HG02943 (cell line): ENCODE data around the gene POLE2.
A peak's percentile ranks its signal among the peaks of the same experiment; 100 is the strongest.
"Not testable (repeated sequence)": the region's sequence is repeated elsewhere in the genome, so short reads cannot be mapped to it uniquely, and the experiment has no call there.

Experiments used
- ATAC-seq: cut with Tn5 transposase; IDR thresholded peaks from one replicate; pipeline ENCODE4 v1.9.1; 2021; ENCODE audit warnings: mild to moderate bottlenecking, low read depth, moderate library complexity; ENCODE audit not compliant: unreplicated experiment

POLE2 gene

GRCh38 chr14:49687942-49688700 is at the start of gene POLE2:
TSS of gene POLE2 (minus strand) at chr14:49688214. CDS start at chr14:49688203, 11 bp downstream.
- peak; percentile 84 for ATAC-seq

- ATAC-seq, result not testable (repeated sequence)
Observed at GRCh38 chr14:49735669-49736068, 47.7 kb upstream of the POLE2 start.

DNA sequence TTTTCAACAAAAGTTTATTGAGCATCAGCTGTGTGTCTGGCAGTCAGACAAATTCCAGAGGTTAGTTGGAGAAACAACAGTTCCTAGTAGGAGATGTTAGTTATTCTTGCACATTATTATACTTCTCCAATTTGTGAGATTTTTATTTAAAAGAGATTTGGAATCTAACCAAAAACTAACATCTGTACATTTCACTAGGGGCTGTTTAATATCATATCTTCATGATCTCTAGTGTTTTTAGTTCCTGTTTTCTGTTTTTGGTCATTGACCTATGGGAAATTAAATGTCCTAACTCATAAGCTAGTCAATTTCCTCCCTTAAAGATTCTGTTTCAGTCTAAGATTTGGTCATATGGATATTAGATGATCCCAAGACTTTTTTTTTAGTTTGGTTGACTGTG is 45.8 kb upstream of the POLE2 start:
- no peak for ATAC-seq

DNA sequence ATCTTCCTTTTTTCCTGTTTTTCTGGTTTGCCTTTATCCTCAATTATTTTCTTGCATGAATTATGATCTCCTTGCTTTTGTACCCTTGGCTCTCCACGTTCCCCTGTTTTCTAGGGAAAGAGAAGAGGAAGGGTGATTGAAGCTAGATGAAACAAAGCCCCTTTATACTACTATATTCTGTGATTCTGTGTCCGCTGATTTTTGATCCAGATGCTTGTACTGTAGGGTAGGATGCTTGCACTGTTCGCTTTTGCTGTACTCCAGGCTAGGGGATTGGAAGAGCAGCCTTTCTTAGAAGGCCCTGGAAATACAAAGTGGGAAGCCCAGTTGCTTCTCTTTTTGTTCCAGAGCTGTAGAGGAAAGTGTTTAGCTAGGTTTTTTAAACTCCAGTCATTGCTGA is 44.9 kb upstream of the POLE2 start:
- no peak for ATAC-seq

- ATAC-seq, result no peak
Observed at GRCh38 chr14:49727171-49727570, 39.2 kb upstream of the POLE2 start.

DNA sequence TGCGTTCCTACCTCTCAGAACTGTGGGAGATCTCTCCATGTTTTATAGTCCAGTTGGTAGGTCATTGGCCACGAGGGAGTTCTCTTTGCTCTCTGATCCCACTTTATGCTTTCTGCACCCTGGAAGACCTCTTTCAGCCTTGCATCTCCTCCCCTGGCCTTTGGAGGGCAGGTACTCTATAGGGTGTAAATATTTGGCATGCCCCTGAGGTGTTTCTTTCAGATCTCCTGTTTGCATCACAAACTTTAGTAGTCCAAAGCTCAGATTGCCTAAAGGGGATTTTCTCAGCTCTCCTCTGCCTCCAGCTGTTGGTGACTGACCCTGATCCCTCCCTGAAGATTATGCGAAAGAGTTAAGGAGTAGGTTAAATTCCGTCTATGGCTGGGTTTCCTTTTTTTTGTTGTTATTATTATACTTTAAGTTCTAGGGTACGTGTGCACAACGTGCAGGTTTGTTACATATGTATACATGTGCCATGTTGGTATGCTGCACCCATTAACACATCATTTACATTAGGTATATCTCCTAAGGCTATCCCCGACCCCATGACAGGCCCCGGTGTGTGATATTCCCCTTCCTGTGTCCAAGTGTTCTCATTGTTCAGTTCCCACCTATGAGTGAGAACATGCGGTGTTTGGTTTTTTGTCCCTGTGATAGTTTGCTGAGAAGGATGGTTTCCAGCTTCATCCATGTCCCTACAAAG is 33.9 kb upstream of the POLE2 start:
- not testable (repeated sequence) for ATAC-seq

DNA sequence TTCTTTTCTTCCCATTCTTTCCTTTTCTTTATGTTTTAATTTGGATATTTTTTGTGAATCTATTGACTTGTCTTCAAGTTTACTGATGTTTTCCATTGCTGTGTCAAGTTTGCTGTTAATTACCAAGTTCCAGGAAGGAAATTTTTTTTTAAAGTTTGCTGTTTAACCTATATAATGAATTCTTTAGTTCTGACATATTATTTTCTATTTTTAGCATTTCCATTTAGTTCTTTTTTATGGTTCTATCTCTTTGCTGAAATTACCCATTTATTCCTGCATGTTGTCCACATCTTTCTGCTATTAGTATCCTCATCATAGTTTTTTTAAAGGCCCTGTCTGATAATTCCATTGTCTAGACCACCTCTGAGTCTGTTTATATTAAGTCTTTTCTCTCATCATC is 32.7 kb upstream of the POLE2 start:
- no peak for ATAC-seq

GRCh38 chr14:49710993-49711392 is 23.0 kb upstream of the POLE2 start:
- not testable (repeated sequence) for ATAC-seq

- ATAC-seq, result not testable (repeated sequence)
Observed at GRCh38 chr14:49704471-49704870, 16.5 kb upstream of the POLE2 start.

- ATAC-seq, result no peak
Observed at GRCh38 chr14:49703965-49704364, 16.0 kb upstream of the POLE2 start.

- no peak for ATAC-seq
Observed at GRCh38 chr14:49702725-49703124, 14.7 kb upstream of the POLE2 start.

DNA sequence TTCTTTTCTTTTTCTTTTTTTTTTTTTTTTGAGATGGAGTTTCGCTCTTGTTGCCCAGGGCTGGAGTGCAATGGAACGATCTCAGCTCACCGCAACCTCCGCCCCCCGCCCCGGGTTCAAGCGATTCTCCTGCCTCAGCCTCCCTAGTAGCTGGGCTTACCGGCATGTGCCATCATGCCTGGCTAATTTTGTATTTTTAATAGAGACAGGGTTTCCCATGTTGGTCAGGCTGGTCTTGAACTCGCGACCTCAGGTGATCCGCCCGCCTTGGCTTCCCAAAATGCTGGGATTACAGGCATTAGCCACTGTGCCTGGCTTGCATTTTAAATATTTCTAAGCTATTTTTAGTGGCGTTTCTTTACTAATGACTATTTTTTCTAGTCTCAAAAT is 5.7 kb upstream of the POLE2 start:
- ATAC-seq, result not testable (repeated sequence)

DNA sequence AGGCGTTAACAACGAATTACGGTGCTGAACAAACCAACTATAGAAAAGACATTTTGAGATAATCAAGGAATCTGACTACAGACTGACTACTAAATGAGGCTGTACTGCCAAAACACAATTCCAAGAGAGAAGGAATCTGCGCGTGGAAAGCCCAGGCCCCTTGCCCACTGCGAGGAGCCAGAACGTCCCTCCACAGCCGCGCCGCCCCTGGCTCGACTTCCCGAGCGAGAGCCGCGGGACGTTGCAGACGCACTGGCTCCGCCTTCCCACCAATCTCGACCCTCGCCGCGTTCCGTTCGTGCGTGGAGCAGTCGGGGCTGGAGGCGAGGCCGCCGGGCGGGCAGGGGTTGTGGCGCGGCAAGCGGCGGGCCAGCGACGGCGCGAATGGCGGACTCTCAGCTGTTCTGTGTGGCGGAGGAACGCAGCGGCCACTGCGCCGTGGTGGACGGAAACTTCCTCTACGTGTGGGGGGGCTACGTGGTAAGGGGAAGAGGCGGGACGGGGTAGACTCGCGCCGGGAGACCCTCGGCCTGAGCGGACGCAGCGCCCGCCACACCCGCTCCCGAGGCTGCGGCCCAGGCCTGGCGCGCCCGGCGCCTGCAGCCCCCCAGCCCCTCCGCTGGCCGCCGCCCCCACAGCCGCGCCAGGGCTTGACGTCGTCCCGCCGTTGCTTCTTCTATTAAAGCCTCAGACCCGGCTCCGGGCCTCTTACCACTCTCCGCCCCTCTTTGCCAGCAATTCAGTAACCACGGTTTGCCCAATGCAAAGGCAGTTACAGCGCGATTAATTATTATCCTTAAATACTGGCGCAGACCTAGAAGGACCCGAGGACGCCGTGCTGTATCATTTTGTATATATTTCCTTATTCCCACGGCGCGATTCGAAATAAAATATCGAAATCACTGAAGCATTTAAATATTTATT is 5.1 kb upstream of the POLE2 start, which contains the start of gene KLHDC1:
Gene KLHDC1, plus strand, starts transcription at position 310 of the 924 bp plus-strand sequence. Its CDS starts 75 bp downstream, at position 385.
- ATAC-seq, result peak; percentile 81

DNA sequence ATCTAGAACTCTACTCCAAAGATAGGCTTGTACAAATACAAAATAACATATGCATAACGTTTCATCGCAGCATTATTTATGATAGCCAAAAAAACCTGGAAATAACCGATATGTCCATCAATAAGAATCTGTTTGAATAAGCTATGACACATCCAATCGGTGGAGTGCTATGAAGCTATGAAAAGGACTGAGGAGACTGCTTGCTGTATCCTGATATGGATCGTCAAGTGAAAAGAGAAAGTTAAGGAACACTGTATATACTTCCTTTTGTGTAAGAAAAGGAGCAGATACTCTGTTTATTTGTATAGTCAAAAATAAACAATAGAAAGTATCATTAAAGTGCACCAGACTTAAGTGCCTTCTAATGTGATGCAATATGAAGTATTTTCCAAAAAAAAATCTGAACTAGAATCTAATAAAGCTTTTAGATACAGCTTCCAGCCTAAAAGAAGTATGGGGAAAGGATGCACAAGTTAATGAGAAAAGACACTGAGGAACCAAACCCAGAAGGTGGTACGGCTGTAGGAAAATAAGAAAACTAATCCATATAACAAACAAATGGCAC is 4.3 kb upstream of the POLE2 start:
- no peak for ATAC-seq

DNA sequence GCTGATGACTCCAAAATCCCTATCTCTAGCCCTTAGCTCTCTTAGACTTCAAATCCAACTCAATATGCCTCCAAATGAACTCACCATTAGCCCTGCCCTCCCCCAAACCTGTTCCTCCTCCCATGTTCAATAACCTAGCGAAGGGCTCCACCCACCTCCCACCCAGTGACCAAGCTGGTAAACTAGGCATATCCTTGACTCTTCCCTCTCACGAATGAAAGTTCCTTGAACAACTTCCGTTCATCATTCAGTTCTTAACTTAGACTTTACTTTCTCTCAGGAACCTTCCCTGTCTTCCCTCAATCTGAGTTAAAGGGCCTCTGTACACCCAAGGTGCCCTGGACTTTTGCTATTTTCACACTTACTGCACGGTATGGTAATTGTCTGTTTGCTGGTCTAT is 3.0 kb upstream of the POLE2 start:
- ATAC-seq, result no peak

- ATAC-seq, result no peak
Observed at GRCh38 chr14:49688701-49689030, 652 bp upstream of the POLE2 start.

DNA sequence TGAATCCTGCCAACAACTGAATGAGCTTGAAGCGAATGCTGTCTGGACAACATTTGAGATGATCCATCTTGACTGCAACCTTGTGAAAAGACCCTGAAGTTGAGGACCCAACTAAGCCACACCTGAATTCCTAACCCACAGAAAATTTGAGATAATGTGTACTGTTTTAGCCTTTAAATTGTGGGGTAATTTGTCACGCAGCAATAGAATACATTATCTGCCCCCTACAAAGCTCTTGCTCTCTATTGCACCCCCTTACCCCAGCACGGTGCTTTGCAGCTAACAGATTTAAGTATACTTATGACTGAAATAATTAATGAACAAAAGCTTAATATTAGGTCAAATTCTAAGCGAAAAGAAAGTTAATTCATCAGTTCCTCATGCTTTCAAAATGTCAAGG is 1.6 kb downstream of the POLE2 start:
- no peak for ATAC-seq

GRCh38 chr14:49679271-49679670 is 8.7 kb downstream of the POLE2 start:
- ATAC-seq, result no peak

DNA sequence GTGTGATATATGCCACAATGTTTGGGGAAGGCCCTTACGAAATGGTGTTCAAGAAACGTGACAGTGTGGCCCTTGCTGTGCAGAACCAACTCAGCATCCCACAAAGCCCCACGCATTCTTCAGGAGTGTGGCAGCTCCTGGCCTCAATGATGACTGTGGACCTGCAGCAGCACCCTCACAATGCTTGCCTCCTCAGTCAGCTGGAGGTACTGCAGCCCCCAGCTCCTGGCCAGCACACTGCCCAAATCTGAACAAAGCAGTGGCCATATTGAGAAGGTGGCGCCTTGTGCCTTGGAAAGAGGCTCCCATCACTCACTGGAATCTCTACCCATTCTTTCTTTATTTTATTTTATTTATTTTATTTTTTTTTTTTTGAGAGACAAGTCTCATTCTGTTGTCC is 10.4 kb downstream of the POLE2 start:
- no peak for ATAC-seq

DNA sequence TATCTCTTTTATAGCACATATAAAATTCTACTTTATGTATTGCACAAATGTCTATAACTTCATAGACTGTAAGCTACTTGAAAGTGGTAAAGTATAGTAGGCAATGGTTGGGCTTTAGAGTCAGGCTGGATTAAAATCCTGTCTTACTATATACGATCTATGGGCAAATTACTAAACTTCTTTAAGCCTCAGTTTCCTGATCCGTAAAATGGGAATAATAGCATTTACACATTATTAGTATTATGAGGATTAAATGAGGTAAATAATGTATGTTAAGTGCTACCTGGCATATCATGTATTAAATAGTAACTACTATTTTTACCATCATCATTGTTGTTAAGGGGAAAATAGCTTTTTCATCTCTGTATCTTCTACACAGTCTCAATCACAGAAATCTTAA is 14.4 kb downstream of the POLE2 start:
- no peak for ATAC-seq

- ATAC-seq, result no peak
Observed at GRCh38 chr14:49670475-49670874, 17.5 kb downstream of the POLE2 start.
